ENCODE results near the gene RET.

RET gene

GRCh38 chr10:43125274-43125845 is 48.5 kb downstream of the RET start:
- TF ChIP-seq CTCF (IDR thresholded peaks at IDR 0.05; ENCODE audit: borderline replicate concordance, insufficient read depth, low read depth, low read length): no peak
- H3K4me3 ChIP-seq (ENCODE audit: low read depth, low read length): no peak overlapping the region

GRCh38 chr10:43125881-43126731 is 49.2 kb downstream of the RET start:
- no peak overlapping the region for H3K4me3 ChIP-seq (ENCODE audit: low read depth, low read length)
- TF ChIP-seq CTCF (IDR thresholded peaks at IDR 0.05; ENCODE audit: borderline replicate concordance, insufficient read depth, low read depth, low read length): no peak

- TF ChIP-seq CTCF (IDR thresholded peaks at IDR 0.05; ENCODE audit: borderline replicate concordance, insufficient read depth, low read depth, low read length): no peak
- H3K4me3 ChIP-seq (ENCODE audit: low read depth, low read length): no peak overlapping the region
These were observed 50.0 kb downstream of the RET start for GRCh38 chr10:43126759-43127424.

- no peak overlapping the region for H3K4me3 ChIP-seq (ENCODE audit: low read depth, low read length)
- no peak for TF ChIP-seq CTCF (IDR thresholded peaks at IDR 0.05; ENCODE audit: borderline replicate concordance, insufficient read depth, low read depth, low read length)
These were observed 50.6 kb downstream of the RET start for GRCh38 chr10:43127442-43127841.

GRCh38 chr10:43128331-43128730 is 51.5 kb downstream of the RET start:
- TF ChIP-seq CTCF (IDR thresholded peaks at IDR 0.05; ENCODE audit: borderline replicate concordance, insufficient read depth, low read depth, low read length): no peak
- no peak overlapping the region for H3K4me3 ChIP-seq (ENCODE audit: low read depth, low read length)

GRCh38 chr10:43128958-43129706 is 52.3 kb downstream of the RET start:
- TF ChIP-seq CTCF (IDR thresholded peaks at IDR 0.05; ENCODE audit: borderline replicate concordance, insufficient read depth, low read depth, low read length): no peak

More at GRCh38 chr10:43128958-43129706, 52.3 kb downstream of the RET start:
- H3K4me3 ChIP-seq (ENCODE audit: low read depth, low read length): no peak overlapping the region

Data from GM12875 (cell line).